ENCODE results near the gene LRTM2.

GRCh38 chr12:1843641-1844005 is 23.3 kb downstream of the LRTM2 start:
- TF ChIP-seq EZH2phosphoT487 (IDR thresholded peaks at IDR 0.05; ENCODE audit: insufficient read depth, low read depth) (no peak), EZH2 (IDR thresholded peaks at IDR 0.05; ENCODE audit: insufficient read depth, poor library complexity, severe bottlenecking) (no peak)
